ENCODE data around the gene PAQR9.

DNA sequence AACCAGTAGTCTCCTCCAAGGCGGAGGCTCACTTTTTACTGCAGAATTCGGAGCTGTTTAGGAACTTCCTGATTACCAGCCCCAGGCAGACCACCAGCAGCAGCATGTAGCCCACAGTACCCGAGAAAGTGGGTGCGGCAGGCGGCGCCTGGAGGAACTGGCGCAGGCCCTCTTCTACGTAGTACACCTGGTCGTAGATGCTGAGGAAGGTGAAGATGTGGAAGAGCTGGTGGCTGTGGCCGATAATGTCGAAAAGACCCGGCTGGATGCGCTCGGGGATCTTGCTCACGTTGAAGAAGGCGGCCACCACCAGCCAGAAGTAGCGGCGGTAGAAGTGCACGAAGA is 1.3 kb downstream of the PAQR9 start:
- TF ChIP-seq, protein P1, sequence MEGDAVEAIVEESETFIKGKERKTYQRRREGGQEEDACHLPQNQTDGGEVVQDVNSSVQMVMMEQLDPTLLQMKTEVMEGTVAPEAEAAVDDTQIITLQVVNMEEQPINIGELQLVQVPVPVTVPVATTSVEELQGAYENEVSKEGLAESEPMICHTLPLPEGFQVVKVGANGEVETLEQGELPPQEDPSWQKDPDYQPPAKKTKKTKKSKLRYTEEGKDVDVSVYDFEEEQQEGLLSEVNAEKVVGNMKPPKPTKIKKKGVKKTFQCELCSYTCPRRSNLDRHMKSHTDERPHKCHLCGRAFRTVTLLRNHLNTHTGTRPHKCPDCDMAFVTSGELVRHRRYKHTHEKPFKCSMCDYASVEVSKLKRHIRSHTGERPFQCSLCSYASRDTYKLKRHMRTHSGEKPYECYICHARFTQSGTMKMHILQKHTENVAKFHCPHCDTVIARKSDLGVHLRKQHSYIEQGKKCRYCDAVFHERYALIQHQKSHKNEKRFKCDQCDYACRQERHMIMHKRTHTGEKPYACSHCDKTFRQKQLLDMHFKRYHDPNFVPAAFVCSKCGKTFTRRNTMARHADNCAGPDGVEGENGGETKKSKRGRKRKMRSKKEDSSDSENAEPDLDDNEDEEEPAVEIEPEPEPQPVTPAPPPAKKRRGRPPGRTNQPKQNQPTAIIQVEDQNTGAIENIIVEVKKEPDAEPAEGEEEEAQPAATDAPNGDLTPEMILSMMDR (IDR thresholded peaks at IDR 0.05 in 4 of 5, conservative IDR thresholded peaks at IDR 0.05 in 1 of 5) = no peak
- no peak for TF ChIP-seq POLR2A (IDR thresholded peaks at IDR 0.05)
